GM19035 (cell line): ENCODE results near the gene KMT5B.

Experiments used
- ATAC-seq: cut with Tn5 transposase; IDR thresholded peaks from one replicate; pipeline ENCODE4 v1.9.1; 2021; ENCODE audit not compliant: unreplicated experiment

KMT5B gene

GRCh38 chr11:68146010-68146540 lies 67.0 kb downstream of the KMT5B start:
- ATAC-seq, result no peak

GRCh38 chr11:68145120-68145866 lies 67.8 kb downstream of the KMT5B start:
- no peak for ATAC-seq

- ATAC-seq, result no peak
These were observed 69.8 kb downstream of the KMT5B start for GRCh38 chr11:68143310-68143689.

- ATAC-seq, result no peak
These were observed 70.4 kb downstream of the KMT5B start for GRCh38 chr11:68142441-68143309.

- ATAC-seq, result no peak
These were observed 71.1 kb downstream of the KMT5B start for GRCh38 chr11:68142028-68142412.

- no peak for ATAC-seq
These were observed 71.7 kb downstream of the KMT5B start for GRCh38 chr11:68141246-68142027.

- ATAC-seq, result no peak
These were observed 72.4 kb downstream of the KMT5B start for GRCh38 chr11:68140496-68141245.

GRCh38 chr11:68138237-68138636 lies 74.9 kb downstream of the KMT5B start:
- no peak for ATAC-seq

GRCh38 chr11:68137833-68138232 lies 75.3 kb downstream of the KMT5B start:
- no peak for ATAC-seq

GRCh38 chr11:68136866-68137265 lies 76.2 kb downstream of the KMT5B start:
- no peak for ATAC-seq

GRCh38 chr11:68135161-68135560 lies 77.9 kb downstream of the KMT5B start:
- ATAC-seq, result no peak

GRCh38 chr11:68133761-68134160 lies 79.3 kb downstream of the KMT5B start:
- no peak for ATAC-seq

- ATAC-seq, result no peak
These were observed 83.0 kb downstream of the KMT5B start for GRCh38 chr11:68130121-68130520.

GRCh38 chr11:68128682-68129327 lies 84.3 kb downstream of the KMT5B start:
- ATAC-seq, result no peak

GRCh38 chr11:68127714-68128681 lies 85.1 kb downstream of the KMT5B start:
- ATAC-seq, result no peak

GRCh38 chr11:68125164-68125563 lies 87.9 kb downstream of the KMT5B start:
- no peak for ATAC-seq

GRCh38 chr11:68122936-68123539 lies 90.1 kb downstream of the KMT5B start:
- no peak for ATAC-seq
